Osteocyte (in vitro differentiated cells): ENCODE data around the gene ATP2C2. TPM values are rescaled to one million over a fixed set of nuclear protein-coding genes. Genes with fewer than 3 reads are reported as not detected.

Source experiments
- DNase-seq: peaks from one replicate; pipeline ENCODE4 v3.0.0; 2021; ENCODE audit warnings: mixed read lengths; ENCODE audit not compliant: unreplicated experiment; ENCODE audit errors: extremely low spot score
- H3K27ac Mint-ChIP-seq: one replicate; pipeline ENCODE4 v1.8.0; 2021; ENCODE audit warnings: mild to moderate bottlenecking, mixed read lengths; ENCODE audit not compliant: unreplicated experiment
- H3K27me3 Mint-ChIP-seq: one replicate; pipeline ENCODE4 v1.8.0; 2021; ENCODE audit warnings: mixed read lengths; ENCODE audit not compliant: unreplicated experiment
- H3K36me3 Mint-ChIP-seq: one replicate; pipeline ENCODE4 v1.8.0; 2021; ENCODE audit warnings: mixed read lengths; ENCODE audit not compliant: unreplicated experiment
- H3K4me1 Mint-ChIP-seq: one replicate; pipeline ENCODE4 v1.8.0; 2021; ENCODE audit warnings: mixed read lengths; ENCODE audit not compliant: unreplicated experiment
- H3K4me3 Mint-ChIP-seq: one replicate; pipeline ENCODE4 v1.8.0; 2021; ENCODE audit warnings: mild to moderate bottlenecking, moderate library complexity, mixed read lengths; ENCODE audit not compliant: unreplicated experiment
- H3K9me3 Mint-ChIP-seq: one replicate; pipeline ENCODE4 v1.8.0; 2021; ENCODE audit warnings: mixed read lengths; ENCODE audit not compliant: unreplicated experiment
- CTCF ChIP-seq: fragments of 200-600 bp; sonication (generic); IDR thresholded peaks from 2 replicates; pipeline ENCODE4 v1.5.0; 2021; ENCODE audit warnings: antibody characterized with exemption, mild to moderate bottlenecking, moderate library complexity
- total RNA-seq: library from RNA; stranded (reverse); gene quantifications from 2 replicates; pipeline ENCODE4 v1.2.1, GENCODE V29; 2021

The ATP2C2 gene
- total RNA-seq, 1 donor from 2014 or later: not detected

GRCh38 chr16:84455031-84455430 lies 86.7 kb downstream of the ATP2C2 start:
- DNase-seq: no peak
- no peaks in the 10 kb centered on the region for H3K9me3 Mint-ChIP-seq
- H3K4me3 Mint-ChIP-seq: no peak overlapping the region
- no peak for TF ChIP-seq CTCF
- no peaks in the 10 kb centered on the region for H3K4me1 Mint-ChIP-seq
- peaks cover 4% of the 10 kb centered on the region for H3K36me3 Mint-ChIP-seq
- H3K27ac Mint-ChIP-seq: no peak overlapping the region
- H3K27me3 Mint-ChIP-seq: no peaks in the 10 kb centered on the region

- Mint-ChIP-seq H3K9me3 (no peaks in the 10 kb centered on the region), H3K4me1 (no peaks in the 10 kb centered on the region), H3K4me3 (no peak overlapping the region), H3K36me3 (peaks cover 9% of the 10 kb centered on the region), H3K27me3 (no peaks in the 10 kb centered on the region), H3K27ac (no peak overlapping the region)
- TF ChIP-seq CTCF: no peak
- DNase-seq: peak; percentile 78
Measured at GRCh38 chr16:84458606-84459532, 90.5 kb downstream of the ATP2C2 start.

GRCh38 chr16:84459533-84459894 lies 91.2 kb downstream of the ATP2C2 start:
- Mint-ChIP-seq H3K4me1 (no peaks in the 10 kb centered on the region), H3K9me3 (no peaks in the 10 kb centered on the region), H3K27ac (no peak overlapping the region), H3K36me3 (peaks cover 9% of the 10 kb centered on the region), H3K27me3 (no peaks in the 10 kb centered on the region), H3K4me3 (no peak overlapping the region)
- DNase-seq: no peak
- no peak for TF ChIP-seq CTCF

- no peaks in the 10 kb centered on the region for H3K27me3 Mint-ChIP-seq
- no peak overlapping the region for H3K27ac Mint-ChIP-seq
- no peaks in the 10 kb centered on the region for H3K4me1 Mint-ChIP-seq
- peak; percentile 74 for DNase-seq
- no peak overlapping the region for H3K4me3 Mint-ChIP-seq
- no peaks in the 10 kb centered on the region for H3K9me3 Mint-ChIP-seq
- TF ChIP-seq CTCF: no peak
- peaks cover 9% of the 10 kb centered on the region for H3K36me3 Mint-ChIP-seq
Measured at GRCh38 chr16:84459941-84460405, 91.6 kb downstream of the ATP2C2 start.

GRCh38 chr16:84460406-84461028 lies 92.2 kb downstream of the ATP2C2 start:
- Mint-ChIP-seq H3K9me3 (no peaks in the 10 kb centered on the region), H3K4me1 (no peaks in the 10 kb centered on the region), H3K27ac (no peak overlapping the region), H3K36me3 (peaks cover 9% of the 10 kb centered on the region), H3K27me3 (no peaks in the 10 kb centered on the region), H3K4me3 (no peak overlapping the region)
- TF ChIP-seq CTCF: no peak
- peak; percentile 78 for DNase-seq
